ENCODE data around the gene BOLA3. TPM values are rescaled to one million over a fixed set of nuclear protein-coding genes. Genes with fewer than 3 reads are reported as not detected.
"Not testable (repeated sequence)": the region's sequence is repeated elsewhere in the genome, so short reads cannot be mapped to it uniquely, and the experiment has no call there.

BOLA3 gene
- total RNA-seq, 3 donors from 2014 or later, result 27.1 to 42.6 (median 30.2) TPM

DNA sequence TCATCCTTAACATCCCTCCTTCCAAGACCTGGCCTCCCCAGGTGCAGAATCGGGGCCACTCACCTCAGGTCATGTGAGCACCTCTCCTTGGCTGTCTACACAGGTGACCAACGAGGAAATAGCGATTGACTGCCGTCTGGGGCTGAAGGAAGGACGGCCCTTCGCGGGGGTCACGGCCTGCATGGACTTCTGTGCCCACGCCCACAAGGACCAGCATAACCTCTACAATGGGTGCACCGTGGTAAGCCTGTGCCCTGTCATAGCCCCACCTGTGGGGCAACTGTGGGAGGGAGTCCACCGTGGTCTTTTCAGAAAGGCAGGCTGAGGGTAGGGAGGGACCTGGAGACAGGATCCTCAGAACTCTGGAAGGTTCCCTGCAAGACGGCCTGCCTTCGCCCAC lies 54.3 kb downstream of the BOLA3 start:
- Histone ChIP-seq H3K36me3 (no peaks in the 10 kb centered on the region), H3K27me3 (no peaks in the 10 kb centered on the region), H3K9me3 (no peaks in the 10 kb centered on the region), H3K4me3 (no peak overlapping the region), H3K27ac (no peak overlapping the region), H3K4me1 (no peaks in the 10 kb centered on the region)
- intact Hi-C loops (cut with DNase I; ENCODE audit: low total_unique reads), result no loop called here
- TF ChIP-seq POLR2AphosphoS5 (IDR thresholded peaks at IDR 0.05), result no peak
- TF ChIP-seq, protein P1, sequence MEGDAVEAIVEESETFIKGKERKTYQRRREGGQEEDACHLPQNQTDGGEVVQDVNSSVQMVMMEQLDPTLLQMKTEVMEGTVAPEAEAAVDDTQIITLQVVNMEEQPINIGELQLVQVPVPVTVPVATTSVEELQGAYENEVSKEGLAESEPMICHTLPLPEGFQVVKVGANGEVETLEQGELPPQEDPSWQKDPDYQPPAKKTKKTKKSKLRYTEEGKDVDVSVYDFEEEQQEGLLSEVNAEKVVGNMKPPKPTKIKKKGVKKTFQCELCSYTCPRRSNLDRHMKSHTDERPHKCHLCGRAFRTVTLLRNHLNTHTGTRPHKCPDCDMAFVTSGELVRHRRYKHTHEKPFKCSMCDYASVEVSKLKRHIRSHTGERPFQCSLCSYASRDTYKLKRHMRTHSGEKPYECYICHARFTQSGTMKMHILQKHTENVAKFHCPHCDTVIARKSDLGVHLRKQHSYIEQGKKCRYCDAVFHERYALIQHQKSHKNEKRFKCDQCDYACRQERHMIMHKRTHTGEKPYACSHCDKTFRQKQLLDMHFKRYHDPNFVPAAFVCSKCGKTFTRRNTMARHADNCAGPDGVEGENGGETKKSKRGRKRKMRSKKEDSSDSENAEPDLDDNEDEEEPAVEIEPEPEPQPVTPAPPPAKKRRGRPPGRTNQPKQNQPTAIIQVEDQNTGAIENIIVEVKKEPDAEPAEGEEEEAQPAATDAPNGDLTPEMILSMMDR (IDR thresholded peaks at IDR 0.05), result no peak
- no peak for TF ChIP-seq POLR2A (IDR thresholded peaks at IDR 0.05)
- DNase-seq (ENCODE audit: low spot score in 2 of 2), result peak in 1 of 2 donors; percentile 16

DNA sequence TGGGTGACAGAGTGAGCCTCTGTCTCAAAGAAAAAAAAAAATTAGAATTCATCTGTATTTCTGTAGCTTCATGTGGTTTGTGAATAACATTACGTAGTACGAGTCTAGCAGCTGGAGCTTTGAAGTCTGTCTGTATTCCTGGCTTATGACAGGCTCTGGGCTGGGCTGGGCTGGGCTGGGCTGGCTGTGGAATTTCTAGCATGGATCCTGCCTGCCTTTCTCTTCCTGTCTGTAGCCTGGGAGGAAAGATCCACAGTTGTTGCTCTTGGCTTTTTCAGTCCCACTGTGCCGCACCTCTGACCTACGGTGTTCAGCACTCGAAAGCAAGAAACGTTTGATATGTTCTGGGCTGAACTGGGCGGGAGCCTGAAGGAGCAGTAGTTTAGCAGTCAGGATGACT lies 55.4 kb downstream of the BOLA3 start:
- Histone ChIP-seq H3K9me3 (no peaks in the 10 kb centered on the region), H3K27me3 (no peaks in the 10 kb centered on the region), H3K4me1 (no peaks in the 10 kb centered on the region), H3K4me3 (no peak overlapping the region), H3K27ac (no peak overlapping the region), H3K36me3 (no peaks in the 10 kb centered on the region)
- peak in 1 of 2 donors; percentile 5 for DNase-seq (ENCODE audit: low spot score in 2 of 2)
- intact Hi-C loops (cut with DNase I; ENCODE audit: low total_unique reads), result no loop called here
- TF ChIP-seq POLR2AphosphoS5 (IDR thresholded peaks at IDR 0.05) (no peak), POLR2A (IDR thresholded peaks at IDR 0.05) (no peak)
- TF ChIP-seq, protein P1 (IDR thresholded peaks at IDR 0.05), result no peak

- no peak overlapping the region for H3K27ac ChIP-seq
- intact Hi-C loops (cut with DNase I; ENCODE audit: low total_unique reads), result no loop called here
- no peaks in the 10 kb centered on the region for H3K36me3 ChIP-seq
- no peaks in the 10 kb centered on the region for H3K4me1 ChIP-seq
- DNase-seq (ENCODE audit: low spot score in 2 of 2), result peak in 1 of 2 donors; percentile 5
- TF ChIP-seq, protein P1 (IDR thresholded peaks at IDR 0.05), result no peak
- TF ChIP-seq POLR2AphosphoS5 (IDR thresholded peaks at IDR 0.05), result no peak
- no peaks in the 10 kb centered on the region for H3K9me3 ChIP-seq
- no peak overlapping the region for H3K4me3 ChIP-seq
- H3K27me3 ChIP-seq, result no peaks in the 10 kb centered on the region
Measured at GRCh38 chr2:74091391-74091790, 56.3 kb downstream of the BOLA3 start.

- intact Hi-C loops (cut with DNase I; ENCODE audit: low total_unique reads), result no loop called here
- H3K27me3 ChIP-seq, result no peaks in the 10 kb centered on the region
Measured at GRCh38 chr2:74089816-74090745, 57.6 kb downstream of the BOLA3 start.

GRCh38 chr2:74088676-74089075 lies 59.0 kb downstream of the BOLA3 start:
- DNase-seq (ENCODE audit: low spot score in 2 of 2); H3K27ac ChIP-seq; H3K36me3 ChIP-seq; intact Hi-C loops (cut with DNase I; ENCODE audit: low total_unique reads); H3K4me3 ChIP-seq; H3K27me3 ChIP-seq; H3K9me3 ChIP-seq; H3K4me1 ChIP-seq: not testable (repeated sequence)

More at GRCh38 chr2:74089816-74090745, 57.6 kb downstream of the BOLA3 start:
- Histone ChIP-seq H3K27ac (no peak overlapping the region), H3K4me3 (no peak overlapping the region), H3K9me3 (no peaks in the 10 kb centered on the region), H3K36me3 (no peaks in the 10 kb centered on the region), H3K4me1 (no peaks in the 10 kb centered on the region)
- TF ChIP-seq POLR2A (IDR thresholded peaks at IDR 0.05), result no peak
- TF ChIP-seq, protein P1 (IDR thresholded peaks at IDR 0.05), result no peak
- TF ChIP-seq POLR2AphosphoS5 (IDR thresholded peaks at IDR 0.05), result no peak
- DNase-seq (ENCODE audit: low spot score in 2 of 2), result peak in 1 of 2 donors; percentile 12
